HG02973 (cell line): Measurements from ENCODE around the gene NES.

Experiments used
- ATAC-seq: cut with Tn5 transposase; IDR thresholded peaks from one replicate; pipeline ENCODE4 v1.9.1; 2021; ENCODE audit warnings: moderate library complexity; ENCODE audit not compliant: unreplicated experiment

NES gene

DNA sequence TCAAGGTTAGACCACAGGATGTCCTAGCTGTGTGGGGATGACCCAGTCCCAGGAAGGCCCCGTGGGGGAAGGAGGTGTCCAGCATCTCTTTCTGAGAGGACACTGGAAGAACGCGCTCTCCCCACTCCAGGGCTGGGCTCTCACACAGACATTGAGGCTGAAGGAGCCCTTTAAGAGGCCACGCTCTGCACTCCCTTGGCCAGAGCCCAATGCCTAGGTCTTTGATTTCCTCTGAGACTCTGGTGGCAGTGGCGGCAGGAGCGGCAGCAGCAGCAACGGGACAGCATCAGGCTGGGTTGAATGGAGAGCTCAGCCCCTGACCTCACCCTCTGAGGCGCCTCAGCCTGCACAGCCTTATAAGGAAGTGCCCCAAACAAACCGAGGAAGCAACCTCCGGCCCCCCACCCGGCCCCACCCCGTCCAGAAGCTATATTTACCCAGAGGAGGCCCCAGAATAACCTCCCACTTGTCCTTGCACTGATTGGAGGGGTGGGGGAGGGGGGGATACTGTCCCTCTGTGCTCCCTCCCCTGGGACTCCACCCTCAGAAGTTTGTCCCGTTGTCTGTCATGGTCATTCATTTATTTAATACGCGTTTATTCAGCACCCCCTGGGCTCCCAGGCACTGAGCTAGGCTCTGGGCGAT is 12.3 kb downstream of the NES start:
- no peak for ATAC-seq

DNA sequence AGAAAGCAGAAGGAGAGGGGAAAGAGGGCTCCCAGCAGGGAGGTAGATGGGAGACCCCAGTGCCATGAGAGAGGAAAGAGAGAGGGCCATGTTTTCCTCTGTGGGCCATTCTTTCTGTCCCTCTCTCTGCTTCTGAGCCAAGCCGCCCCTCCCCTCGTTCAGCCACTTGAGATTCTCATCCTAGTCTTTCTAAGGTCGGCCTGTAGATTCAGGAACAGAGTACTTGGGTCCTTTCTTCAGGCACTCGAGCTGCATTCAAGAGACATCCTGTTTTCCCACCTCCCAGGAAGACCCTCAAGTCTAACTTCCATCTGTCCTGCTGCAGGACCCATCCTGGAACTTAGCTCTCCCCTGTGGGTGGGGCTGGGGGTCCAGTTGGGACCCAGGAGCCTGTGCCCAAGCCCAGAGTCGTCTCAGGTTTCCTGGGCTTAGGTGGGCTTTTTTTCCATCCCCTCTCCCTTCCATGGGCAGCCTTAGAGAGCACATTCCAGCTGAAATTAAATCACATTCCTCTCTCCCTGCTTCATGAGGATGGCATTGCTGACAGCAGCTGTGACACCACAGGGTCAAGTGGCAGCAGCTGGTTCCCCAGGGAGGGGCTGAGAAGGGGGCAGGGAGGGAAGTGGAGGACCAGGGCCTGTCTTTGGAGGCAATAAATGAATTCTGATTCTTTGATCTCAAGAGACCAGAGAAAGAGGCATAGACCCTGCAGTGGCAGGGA is 13.0 kb downstream of the NES start:
- no peak for ATAC-seq

DNA sequence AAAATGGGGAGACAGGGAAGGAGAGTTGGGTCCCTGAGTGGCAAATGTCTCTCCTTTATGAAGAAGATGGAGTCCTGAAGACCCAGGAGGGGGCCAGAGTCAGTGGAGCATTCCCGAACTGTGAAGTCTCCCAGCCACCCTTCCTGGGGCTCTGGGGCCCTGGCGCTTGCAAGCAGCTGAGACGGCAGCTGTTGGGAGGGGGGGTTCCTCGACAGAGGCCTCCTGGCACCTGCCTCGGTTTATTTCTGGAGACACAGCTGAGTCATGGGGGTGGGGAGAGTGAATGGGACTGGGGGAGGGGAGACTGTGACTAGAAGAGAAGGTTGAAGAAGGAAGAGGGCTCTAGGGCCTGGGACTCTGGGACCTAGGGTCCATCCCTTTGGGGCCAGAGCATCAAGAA is 14.0 kb downstream of the NES start:
- no peak for ATAC-seq

DNA sequence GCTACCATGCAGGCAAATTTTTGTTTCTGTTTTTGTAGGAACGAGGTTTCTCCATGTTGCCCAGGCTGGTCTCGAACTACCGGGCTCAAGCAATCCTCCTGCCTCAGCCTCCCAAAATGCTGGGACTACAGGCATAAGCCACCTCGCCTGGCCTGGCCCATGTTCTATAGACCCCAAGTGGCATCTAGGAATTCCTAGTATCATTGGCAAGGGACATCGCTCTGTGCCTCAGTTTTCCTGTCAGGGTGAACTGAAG is 14.5 kb downstream of the NES start:
- no peak for ATAC-seq

DNA sequence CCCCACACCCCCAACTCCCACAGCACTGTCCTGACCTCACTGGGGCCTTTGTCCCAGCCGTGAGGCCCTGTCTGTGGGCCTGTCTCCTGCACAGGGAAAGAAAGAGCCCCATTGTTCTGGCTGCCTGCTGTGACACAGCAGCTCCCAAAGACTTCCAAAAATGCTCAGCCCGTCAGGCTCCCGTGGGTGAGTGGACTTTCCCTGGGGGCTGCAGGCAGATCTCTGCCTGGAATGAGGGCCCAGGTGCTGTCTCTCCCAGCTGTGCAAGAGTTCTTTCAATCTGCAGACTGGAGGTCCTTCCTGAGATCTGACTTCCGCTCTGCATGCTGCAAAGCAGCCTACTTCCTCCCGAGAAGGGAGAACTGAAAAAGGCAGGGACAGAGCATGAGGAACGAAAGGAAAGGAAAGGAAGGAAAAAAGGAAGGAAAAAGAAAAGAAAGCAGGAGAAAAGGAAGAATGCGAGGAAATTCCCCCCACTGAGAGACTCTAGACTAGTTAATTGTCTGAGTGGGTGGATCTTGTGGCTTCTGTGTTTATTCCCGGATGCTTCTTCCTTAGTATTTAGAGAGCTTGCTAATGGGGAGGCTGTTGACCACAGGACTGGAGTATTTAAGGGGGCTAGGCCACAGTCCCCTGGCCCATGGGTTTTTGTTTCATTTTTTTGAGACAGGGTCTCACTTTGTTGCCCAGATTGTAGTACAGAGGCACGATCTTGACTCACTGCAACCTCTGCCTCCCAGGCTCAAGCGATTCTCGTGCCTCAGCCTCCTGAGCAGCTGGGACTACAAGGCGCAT is 15.0 kb downstream of the NES start:
- no peak for ATAC-seq

DNA sequence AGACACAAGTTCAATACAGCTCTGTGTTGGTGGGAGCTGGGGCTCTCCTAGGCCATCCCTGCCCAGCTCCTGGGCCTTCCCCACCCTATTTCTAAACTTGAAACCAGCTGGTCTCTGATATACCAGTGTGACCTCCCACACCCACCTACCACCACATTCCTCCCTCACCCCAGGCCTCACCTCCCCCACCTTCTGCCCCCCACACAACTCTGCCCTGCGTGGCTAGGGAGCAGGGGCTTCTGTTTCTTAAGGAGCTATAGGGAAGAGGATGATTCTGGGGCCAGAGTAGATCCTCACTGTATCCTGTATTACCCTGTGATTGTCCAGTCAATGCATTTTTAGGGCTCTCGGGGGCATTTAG is 16.5 kb downstream of the NES start:
- ATAC-seq: no peak

DNA sequence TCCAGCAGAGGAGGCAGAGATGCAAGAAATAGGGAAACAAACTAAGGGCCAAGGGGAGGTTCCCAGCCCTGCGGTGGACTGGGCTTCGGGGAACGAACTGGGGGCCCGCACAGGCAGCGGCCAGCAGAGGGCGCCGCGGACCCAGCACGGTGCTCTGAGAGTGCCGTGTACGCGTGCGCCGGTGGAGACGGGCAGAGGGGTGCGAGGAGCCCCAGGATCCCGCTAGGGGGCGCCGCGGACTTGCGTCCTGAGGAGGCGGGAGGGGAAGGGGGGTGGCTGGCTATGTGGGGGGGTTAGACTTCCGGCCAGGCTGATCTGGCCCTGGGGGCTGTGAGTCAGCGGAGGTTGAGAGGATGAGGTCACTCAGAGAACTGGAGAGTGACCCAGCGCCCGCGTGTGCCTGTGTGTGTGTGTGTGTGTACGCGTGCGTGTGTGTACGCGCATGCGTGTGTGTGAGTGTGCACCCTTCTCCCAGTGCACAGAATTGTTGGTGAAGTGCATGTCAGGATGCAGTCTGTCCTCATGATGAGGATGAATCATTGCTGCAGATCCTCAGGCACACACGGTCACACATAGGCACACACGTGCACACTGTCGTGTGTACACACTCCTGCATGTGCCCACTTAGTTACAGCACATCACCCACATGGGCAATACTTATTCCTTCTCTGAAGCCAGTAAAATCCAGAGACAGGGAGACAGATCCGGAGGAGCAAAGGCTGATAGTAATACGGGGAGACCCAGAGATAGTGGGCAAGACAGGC is 17.0 kb downstream of the NES start:
- peak; percentile 52 for ATAC-seq

DNA sequence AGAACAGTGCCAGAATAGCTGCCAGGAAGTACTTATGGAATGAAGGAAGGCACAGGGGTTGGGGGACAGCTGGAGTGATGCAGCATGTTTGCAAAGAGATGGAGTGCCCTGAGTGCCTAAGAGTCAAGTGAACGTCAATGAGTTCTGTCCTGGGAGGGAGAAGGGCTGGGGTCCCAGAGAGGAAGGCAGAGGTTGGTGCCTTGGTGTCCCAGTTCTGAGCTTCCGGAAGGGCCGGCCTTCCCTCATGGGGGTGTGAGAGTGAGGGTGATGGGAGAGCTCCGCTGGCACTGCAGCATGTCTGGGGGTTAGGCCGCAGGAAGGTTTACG is 17.6 kb downstream of the NES start:
- ATAC-seq: no peak

DNA sequence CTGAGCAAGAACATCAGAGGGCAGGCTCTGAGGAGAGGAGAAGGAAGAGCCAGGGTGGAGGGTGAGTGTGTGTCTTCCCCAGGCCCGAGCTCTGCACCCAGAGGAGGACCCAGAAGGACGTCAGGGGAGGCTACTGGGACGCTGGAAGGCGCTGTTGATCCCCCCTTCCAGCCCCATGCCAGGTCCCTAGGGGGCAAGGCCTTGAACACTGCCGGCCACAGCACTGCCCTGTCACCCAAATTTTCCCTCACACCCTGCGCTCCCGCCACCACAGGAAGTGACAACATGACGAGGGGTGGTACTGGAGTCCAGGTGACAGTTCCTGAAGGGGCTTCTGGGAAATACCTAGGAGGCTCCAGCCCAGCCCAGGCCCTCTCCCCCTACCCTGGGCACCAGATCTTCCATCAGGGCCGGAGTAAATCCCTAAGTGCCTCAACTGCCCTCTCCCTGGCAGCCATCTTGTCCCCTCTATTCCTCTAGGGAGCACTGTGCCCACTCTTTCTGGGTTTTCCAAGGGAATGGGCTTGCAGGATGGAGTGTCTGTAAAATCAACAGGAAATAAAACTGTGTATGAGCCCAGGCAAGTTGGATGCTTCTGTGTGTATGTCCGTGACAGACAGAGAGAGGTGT is 18.1 kb downstream of the NES start:
- no peak for ATAC-seq

DNA sequence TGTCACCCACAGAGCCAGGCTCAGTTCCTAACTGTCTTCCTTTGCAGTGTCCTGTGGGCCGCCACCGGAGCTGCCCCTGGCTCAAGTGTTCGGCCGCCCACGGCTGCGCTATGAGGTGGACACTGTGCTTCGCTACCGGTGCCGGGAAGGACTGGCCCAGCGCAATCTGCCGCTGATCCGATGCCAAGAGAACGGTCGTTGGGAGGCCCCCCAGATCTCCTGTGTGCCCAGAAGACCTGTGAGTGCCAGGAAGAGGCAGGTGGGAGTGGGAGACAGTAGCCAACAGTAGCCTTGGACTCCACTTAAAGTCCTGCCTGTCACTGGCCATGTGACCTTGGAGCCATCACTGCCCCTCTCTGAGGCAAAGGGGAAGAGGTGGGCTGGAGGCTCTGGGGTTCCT is 18.7 kb downstream of the NES start:
- no peak for ATAC-seq

DNA sequence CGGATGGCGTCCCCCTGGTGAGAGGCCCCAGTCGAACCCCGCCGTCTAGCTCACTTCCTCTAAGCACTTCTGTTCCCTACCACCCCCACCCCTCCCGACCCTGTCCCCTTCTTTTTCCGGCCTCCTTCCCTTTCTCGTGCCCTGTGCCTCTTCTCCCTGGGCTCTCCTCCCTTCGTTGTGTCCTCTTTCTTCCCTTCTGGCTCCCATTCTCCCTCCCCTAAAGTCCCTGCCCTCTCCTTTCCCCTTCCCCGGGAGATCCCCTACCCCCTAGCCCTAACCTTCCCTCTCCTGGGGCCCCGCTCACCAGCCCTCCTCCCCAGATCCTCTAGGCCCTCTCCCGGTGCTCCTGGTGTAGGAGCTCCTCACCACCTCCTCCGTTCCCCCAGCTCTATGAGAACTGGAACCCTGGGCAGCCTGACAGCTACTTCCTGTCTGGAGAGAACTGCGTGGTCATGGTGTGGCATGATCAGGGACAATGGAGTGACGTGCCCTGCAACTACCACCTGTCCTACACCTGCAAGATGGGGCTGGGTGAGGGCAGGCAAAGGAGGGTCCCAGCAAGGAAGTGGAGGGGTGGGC is 19.4 kb downstream of the NES start:
- ATAC-seq: no peak

DNA sequence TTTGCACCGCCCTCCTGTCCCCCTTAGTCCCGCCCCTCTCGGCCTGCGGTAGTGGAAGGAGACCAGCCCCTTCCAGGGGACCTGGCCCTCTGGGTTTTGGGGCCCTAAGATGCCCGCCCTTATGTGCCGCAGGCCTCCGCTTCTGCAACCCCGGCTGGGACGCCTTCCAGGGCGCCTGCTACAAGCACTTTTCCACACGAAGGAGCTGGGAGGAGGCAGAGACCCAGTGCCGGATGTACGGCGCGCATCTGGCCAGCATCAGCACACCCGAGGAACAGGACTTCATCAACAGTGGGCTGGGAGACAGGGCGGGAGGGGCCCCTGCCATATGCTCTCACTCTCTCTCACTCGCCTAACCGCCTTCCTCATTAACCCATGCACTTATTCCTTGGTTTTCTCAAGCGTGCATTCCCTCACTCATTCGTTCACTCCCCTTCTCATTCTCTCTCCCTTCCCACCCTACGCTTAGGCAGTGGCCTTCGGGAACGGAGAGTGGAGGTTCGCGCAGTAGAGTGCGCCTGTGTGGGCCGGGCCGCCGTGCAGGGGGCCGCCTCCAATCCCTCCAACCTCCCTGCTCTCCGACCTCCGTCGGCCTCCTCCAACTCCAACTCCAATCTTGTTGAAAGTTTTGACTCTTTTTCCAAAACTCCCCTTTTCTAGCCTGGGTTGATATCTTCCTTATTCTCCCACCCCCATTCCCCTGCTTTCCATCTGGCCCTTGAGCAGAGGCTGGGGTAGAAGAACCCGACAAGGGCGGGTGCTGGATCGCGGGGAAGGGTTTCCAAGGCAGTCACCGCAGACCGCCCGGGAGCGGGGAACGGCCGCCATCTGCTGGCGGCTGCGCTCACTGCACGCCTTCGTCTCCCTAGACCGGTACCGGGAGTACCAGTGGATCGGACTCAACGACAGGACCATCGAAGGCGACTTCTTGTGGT is 20.1 kb downstream of the NES start:
- ATAC-seq: no peak

DNA sequence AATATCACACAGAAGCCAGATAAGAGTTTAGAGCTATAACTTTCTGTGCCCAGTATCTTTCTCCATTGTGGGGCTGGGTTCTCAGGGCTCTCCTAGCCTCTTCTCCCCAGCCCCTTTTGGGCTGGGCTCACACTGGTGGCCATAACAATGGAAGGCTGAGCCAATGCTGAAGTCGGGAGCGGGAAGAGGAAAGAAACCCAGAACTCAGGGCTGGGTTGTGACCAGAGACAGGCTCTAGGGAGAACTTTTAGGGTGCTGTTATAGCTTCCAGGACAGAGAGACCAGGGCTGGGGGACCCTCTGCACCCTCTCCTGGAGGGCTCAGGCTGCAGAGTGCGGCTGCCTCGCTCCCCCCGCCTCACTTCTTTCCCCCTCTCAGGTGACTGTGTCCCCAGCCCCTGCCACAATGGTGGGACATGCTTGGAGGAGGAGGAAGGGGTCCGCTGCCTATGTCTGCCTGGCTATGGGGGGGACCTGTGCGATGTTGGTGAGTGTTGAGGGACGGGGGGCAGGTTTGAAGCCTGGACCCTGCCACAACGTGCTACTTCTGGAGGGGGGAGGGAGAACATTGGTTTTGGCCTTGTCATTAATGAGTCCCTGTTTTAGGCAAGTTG is 21.2 kb downstream of the NES start:
- ATAC-seq: no peak

DNA sequence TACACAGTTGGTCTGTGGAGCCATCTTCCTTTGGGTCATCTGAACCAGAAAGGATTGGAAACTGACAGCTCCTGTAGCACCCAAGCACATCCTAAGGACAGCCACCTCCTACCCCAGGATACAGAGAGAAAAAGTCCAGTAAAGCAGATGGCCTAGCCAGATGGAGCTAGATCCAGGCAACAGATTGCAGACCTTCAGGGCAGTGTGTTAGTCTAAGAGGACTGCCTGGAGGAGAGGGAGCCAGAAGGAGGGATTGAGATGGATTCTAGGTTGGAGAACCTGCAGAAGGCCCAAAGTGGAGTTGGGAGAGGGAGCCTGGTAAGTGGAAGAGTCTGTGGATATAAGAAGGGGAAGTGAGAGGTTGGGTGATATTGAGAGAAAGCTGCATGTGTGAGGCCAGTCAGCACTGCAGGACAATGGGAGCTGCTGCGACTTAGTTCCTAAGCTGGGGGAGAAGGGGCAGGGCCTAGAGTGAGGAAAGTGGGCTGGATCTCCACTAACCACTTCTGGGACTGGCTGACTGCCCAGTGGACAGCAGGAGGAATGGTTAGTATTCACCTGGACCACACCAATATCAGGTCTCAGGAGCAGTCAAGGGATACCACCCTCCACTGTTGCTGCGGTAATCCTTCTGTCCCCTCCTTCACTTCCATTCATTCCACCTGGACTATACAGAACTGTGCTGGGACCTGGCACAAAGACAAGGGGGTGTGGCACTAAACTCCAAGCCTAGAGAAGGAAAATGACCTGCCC is 21.9 kb downstream of the NES start:
- ATAC-seq: no peak

DNA sequence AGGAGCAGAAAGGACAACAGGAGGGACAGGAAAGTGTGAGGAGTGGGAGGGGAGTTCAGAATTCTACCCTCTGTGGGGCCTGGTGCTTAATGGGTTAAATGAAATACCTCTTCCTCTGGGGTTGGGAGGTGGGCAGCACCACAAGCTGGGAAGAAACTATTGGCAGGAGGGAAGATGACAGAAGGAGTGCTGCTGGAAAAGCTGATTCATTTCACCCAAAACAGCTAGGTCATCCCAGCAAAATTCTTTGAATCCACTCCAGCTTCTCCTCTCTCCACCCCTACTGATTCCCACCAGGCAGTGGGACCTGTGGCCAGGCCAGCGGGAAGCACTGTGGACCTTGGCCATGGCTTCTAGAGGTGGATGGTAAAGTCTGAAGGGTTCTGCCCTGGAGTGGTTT is 22.5 kb downstream of the NES start:
- no peak for ATAC-seq

DNA sequence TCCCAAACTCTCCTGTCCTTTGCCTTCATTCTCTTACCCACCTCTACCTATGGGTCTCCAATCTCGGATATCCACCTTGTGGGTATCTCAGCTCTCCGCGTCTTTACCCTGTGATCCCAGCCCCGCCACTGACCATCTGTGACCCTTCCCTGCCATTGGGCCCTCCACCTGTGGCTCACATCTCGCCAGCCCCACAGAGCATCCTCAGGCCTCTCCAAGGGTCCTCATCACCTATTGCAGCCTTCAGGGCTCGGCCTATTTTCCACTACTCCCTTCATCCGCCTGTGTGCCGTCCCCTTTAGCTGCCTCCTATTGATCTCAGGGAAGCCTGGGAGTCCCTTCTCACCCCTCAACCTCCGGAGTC is 24.2 kb downstream of the NES start:
- ATAC-seq: no peak

DNA sequence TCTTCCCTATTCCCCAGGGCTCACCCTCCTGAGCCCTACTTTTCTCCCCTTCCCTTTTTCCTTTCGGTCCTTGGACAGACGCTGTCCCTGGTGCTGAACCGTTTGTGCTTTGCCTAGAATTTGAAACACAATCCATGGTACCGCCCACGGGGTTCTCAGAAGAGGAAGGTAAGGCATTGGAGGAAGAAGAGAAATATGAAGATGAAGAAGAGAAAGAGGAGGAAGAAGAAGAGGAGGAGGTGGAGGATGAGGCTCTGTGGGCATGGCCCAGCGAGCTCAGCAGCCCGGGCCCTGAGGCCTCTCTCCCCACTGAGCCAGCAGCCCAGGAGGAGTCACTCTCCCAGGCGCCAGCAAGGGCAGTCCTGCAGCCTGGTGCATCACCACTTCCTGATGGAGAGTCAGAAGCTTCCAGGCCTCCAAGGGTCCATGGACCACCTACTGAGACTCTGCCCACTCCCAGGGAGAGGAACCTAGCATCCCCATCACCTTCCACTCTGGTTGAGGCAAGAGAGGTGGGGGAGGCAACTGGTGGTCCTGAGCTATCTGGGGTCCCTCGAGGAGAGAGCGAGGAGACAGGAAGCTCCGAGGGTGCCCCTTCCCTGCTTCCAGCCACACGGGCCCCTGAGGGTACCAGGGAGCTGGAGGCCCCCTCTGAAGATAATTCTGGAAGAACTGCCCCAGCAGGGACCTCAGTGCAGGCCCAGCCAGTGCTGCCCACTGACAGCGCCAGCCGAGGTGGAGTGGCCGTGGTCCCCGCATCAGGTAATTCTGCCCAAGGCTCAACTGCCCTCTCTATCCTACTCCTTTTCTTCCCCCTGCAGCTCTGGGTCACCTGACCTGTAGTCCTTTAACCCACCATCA is 24.8 kb downstream of the NES start:
- no peak for ATAC-seq

DNA sequence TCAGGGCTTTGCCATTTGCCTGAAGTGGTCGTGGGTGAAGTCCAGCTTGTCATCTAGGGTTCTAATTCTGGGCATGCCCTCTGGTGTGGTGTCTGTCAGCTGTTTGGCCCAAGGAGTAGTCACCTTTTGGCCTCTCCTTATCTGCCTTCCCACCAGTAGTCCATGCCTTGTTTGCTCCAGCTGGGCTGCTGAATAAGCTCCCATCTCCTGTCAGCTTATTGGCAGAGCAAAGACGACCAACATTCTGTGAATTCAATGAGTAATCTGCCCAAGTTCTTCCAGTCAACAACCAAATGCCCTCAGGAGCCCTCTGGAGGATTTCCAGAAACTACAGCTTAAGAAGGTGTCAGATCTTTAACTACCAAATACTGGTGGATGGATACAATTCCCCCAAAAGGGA is 28.3 kb downstream of the NES start:
- ATAC-seq: no peak
